Measurements from ENCODE around the gene CAPS2.
"Not testable (repeated sequence)": the region's sequence is repeated elsewhere in the genome, so short reads cannot be mapped to it uniquely, and the experiment has no call there.

CAPS2 gene

DNA sequence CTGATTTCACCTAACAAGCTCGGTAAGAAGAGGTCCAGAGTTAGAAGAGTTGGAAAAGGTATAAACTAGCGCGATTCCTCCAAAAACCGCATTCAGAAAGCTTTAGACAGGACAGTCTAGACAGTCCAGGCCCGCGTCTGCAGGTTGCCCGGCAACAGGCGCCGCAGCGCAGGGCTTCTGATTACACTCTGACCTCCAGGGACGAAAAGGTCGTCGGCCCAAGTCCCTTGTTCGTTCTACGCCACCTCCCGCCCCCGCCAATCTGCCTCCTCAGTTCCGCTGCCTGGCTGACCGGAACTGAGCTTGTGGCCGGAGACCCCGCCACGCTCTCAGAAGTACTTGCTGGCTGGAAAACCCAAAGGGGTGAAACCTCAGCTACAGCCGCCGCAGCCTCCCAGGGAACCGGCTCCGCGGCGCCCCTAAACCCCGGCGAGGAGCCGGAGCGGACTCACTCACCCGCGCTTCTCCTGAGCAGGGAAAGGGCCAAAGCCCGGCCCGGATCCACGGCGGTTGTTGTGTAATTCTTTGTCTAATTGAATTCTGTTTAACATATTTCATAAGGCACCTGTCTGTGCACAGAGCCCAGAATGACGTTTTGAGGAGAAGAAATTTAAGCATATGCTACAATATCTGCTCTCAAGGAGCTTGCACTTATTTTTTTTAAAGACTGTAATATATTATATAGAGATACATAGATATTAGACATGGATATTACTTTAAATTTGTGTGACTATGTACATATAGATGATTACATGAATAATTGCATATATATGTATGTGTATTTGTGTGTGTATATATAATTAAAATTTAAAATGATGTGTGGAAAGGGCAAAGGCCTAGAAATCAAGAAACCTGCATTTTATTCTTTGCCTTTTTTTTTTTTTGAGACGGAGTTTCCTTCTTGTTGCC, at the start of gene CAPS2:
CAPS2 (minus strand) TSS at position 407 of the 909 bp plus-strand sequence. CDS start 3,826 bp downstream, outside the sequence.
- peak; percentile 1 to 19 for DNase-seq (ENCODE audit: low read depth in 2 of 2)

DNA sequence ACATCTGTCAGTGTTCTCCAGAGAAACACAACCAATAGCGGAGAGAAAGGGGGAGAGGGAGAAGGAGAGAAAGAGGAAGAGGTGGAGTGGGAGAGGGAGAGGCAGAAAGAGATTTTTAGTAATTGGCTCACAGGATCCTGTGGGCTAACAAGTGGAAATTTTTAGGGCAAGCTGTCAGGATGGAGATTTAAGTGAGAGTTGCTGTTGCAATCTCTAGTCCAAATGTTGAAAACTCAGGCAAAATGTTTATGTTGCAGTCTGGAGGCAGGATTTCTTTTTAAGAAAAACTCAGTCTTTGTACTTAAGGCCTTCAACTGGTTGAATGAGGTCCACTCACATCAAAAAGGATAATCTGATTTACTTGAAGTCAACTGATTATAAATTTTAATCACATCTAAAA, 48.2 kb upstream of the CAPS2 start:
- no peak for DNase-seq (ENCODE audit: low read depth in 2 of 2)

DNA sequence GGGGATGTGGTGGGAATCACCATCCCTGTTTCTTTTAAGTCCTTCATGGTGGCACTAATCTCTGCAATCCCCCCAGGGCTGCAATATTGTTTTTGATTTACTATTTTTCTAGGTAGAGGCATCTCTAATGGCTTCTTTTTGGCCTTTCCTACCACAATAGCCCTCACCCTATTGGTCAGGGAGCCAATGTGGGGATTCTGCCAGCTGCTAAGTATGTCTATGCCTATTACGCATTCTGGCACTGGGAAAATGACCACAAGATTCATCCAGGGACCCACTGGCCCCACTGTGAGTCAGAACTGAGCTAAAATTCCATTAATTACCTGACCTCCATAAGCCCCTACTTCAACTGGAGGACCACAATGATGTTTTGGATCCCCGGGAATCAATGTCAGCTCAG, 44.8 kb upstream of the CAPS2 start:
- no peak for DNase-seq (ENCODE audit: low read depth in 2 of 2)

DNA sequence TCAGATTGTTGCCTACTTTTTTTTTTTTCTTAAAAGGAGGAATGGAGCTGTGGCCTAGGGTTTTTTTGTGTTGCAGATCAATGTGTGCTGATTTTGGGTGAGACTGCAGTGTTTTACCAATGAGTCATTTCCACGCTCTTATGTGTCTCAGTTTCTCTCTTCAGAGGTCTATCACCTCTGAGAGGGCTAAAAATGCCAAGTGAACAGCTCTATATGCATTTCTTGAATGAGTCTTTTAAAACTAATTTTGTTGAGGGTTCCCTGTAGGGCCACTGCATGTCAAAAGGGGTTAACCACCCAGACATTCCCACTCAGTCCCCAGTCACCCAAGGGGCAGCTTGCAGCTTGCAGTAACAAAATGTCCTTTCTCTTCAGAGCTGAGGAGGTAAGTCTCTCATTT, 36.5 kb upstream of the CAPS2 start:
- DNase-seq (ENCODE audit: low read depth in 2 of 2), result no peak

DNA sequence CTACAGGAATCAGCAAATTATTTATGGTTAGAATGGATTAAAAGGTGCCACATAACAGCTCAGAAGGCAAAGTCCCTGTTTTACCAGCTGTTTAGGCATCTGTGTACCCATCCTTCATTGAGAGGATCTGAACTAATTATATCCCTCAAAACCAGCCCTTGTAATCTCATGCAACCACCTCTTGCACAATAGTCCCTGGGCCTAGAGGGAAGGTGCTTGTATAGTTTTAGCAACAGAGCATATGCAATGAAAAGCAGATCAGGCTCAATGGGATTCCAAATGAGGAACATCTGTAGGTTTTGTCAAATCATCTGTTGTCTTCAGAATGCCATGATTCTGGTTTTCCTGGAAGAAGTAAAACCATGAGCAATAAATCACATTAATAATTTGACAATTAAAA, 34.8 kb upstream of the CAPS2 start:
- no peak for DNase-seq (ENCODE audit: low read depth in 2 of 2)

DNA sequence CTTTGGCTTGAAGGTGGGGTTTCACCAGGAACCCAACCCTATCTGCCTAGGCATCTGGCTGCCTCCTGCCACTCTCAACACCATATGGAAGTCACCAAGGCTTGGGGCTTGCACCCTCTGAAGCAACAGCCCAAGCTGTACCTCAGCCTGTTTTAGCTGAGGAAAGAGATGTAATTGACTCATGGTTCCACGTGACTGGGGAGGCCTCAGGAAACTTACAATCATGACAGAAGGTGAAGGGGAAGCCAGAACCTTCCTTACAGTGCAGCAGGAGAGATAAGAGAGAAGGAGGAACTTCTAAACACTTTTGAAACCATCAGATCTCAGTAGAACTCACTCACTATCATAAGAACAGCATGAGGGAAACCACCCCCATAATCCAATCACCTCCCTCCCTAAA, 31.3 kb upstream of the CAPS2 start:
- no peak for DNase-seq (ENCODE audit: low read depth in 2 of 2)

DNA sequence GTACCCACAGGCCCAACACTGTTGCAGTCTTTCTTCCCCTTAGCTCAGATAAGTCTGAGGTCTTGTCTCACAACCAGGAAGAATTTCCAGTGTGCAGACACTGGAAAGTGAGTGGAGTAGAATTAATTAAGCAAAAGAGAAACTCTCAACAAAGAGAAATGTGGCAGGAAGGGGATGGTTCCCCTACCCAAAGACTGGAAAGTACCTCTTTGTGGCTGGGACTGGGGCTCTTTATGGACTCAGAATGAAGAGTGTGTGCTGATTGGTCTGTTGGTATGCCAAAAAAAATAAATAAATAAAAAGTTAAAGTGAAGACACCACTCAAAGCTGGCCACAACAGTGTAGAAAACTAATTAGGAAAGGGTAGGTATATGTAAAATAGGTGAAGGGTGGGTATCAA, 30.8 kb upstream of the CAPS2 start:
- no peak for DNase-seq (ENCODE audit: low read depth in 2 of 2)

DNA sequence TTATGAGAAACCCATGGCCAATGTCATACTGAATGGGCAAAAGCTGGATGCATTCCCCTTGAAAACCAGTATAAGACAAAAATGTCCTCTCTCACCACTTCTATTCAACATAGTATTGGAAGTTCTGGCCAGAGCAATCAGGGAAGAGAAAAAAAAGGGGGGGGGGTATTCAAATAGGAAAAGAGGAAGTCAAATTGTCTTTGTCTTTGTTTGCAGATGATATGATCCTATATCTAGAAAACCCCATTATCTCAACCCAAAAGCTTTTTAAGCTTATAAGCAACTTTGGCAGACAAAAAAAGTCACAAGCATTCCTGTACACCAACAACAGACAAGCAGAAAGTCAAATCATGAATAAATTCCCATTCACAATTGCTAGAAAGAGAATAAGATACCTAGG, 23.9 kb upstream of the CAPS2 start:
- no peak for DNase-seq (ENCODE audit: low read depth in 2 of 2)

DNA sequence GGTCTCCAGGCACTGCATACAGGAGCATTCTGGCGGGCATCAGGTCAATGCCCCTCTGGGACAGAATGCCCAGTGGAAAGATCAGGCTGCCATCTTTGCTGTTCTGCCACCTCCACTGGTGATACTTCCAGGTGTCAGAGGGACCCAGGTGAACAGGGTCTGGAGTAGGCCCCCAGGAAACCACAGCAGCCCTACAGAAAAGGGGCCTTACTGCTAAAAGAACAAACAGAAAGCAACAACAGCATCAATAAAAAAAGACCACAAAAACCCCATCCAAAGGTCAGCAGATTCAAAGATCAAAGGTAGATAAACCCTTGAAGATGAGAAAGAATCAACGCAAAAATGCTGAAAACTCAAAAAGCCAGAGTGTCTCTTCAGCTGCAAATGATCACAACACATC, 20.3 kb upstream of the CAPS2 start:
- DNase-seq (ENCODE audit: low read depth in 2 of 2), result no peak

DNA sequence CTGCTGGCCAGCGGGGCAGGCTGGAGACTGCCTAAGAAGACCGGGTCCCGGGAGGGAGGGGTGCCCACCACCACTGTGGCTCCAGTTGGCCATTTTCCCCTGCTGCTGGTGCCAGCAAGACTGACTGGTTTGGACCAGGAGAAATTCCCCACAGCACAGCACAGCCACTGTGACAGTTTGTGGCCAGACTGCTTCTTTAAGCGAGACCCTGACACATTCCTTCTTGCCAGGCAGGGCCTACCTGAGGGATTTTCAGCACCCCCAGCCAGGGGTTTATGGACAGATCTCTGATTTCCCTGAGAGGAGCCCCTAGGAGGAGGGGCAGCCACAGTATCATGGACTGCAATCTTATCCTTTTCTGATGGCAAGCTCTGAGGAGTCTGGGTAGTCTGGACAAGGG, 19.8 kb upstream of the CAPS2 start:
- no peak for DNase-seq (ENCODE audit: low read depth in 2 of 2)

DNA sequence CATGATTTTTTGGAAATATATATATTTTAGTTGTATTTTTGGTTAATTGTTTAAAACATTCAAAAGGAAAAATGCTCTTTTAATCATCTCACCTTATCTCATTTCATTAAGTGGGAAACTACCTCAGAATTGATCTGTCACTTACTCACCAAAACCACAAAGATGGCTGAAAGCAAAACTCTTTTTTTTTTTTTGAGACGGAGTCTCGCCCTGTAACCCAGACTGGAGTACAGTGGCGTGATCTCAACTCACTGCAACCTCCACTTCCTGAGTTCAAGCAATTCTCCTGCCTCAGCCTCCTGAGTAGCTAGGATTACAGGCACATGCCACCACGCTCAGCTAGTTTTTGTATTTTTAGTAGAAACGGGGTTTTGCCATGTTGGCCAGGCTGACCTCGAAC, 16.1 kb upstream of the CAPS2 start:
- not testable (repeated sequence) for DNase-seq (ENCODE audit: low read depth in 2 of 2)

DNA sequence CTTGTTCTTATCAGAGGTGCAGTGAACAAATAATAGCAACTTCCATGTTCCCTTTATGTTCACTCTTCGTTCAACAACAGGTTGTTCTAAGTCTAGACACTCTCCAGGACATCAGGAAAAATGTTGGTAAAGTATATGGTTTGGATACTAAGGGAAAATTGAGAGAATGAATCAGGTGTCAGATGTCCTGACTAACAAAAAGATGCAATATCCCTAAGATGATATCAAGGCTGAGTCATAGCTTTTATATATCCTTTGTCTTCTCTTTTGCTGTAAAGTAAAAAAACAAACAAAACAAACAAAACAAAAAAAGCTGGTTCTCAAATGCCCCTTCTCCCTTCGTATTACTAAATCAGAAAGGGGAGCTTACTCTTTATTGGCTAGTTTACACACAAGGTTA, 15.4 kb upstream of the CAPS2 start:
- no peak for DNase-seq (ENCODE audit: low read depth in 2 of 2)

DNA sequence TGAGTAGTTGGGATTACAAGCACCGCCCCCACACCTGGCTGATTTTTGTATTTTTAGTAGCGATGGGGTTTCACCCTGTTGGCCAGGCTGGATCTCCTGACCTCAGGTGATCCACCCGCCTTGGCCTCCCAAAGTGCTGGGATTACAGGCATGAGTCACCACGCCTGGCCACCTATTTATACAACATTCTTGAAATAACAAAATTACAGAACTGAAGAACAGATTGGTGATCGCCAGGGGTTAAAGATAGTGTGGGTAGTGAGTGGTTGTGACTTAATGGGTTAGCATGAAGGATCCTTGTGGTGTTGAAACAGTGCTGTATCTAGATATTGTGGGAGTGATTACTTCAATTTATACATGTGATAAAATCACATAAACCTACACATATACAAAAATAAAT, 11.7 kb upstream of the CAPS2 start:
- DNase-seq (ENCODE audit: low read depth in 2 of 2), result no peak

DNA sequence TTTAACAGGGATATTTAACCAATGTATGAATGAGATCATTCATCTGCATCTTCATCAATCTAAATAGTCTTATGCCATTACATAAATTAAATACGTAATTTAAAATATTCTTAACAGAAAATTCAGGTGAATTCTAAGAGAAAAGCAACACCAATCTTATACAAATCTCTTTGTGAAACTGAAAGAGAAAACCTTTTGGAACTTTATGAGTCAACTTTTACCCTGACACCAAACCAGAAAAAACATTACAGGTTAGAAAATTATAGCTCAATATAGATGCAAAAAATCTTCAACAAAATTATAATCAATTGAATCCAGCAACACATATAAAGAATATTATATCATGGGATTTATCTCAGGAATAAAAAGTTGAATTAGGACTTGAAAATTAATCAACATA, 7.8 kb upstream of the CAPS2 start:
- DNase-seq (ENCODE audit: low read depth in 2 of 2), result no peak

DNA sequence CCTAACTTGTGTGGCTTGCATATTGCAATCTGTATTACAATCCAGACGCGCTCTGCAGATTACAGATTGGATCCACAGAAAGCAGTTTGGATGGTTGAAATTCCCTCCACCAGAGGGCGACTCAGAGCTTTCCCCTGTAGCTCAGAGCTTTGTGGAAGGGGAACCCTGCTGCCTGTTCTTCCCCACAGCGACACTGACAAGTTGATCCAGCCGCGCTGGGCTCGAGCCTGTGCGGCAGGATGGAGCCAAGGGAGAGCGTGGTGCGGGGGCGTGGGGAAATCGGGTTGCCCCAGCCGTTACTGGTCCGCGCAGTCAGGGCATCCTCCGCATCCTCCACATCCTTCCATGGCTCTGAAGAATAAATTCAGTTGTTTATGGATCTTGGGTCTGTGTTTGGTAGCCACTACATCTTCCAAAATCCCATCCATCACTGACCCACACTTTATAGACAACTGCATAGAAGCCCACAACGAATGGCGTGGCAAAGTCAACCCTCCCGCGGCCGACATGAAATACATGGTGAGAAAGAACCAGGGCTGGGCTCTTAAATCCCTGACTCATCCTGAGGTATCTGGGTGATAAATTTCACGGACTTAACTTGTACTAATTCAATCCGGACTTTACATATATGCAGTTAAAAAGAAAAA, 4.4 kb upstream of the CAPS2 start, which contains the start of gene GLIPR1L1:
GLIPR1L1 (plus strand) TSS at position 287 of the 647 bp plus-strand sequence; CDS start at position 346, 59 bp downstream.
- peak; percentile 67 for DNase-seq (ENCODE audit: low read depth in 2 of 2)

DNA sequence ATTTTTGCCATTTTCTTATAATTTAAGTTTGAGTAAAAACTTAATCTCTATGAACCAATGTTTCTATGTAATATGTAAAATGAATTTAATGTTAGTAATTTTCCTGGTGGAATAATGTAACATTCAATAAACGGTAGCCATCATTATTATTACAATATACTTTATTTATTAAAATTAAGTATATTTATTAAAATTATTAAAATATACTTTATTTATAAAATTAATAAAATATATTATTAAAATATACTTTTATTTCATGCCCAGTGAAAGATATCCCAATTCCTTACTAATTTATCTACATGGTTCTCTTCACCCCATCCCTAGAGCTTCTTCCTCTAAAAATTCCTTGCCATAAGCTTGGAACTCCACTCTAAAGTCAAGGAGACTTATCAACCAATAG, 2.5 kb downstream of the CAPS2 start:
- no peak for DNase-seq (ENCODE audit: low read depth in 2 of 2)

DNA sequence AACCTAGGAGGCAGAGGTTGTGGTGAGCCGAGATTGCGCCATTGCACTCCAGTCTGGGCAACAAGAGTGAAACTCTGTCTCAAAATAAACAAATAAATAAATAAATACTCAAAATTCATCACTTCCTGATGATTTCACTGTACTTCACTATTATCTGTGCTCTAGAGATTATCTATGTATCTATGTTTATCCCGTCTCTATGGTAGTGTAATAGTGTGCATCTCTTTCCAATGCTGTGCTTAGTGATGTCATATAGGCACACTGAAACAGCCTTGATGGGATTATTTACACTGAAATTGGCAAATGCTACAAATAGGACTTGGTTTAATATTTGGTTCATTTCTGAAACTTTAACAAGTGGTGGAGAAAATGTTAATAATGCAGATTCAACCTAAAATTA, 6.5 kb downstream of the CAPS2 start:
- no peak for DNase-seq (ENCODE audit: low read depth in 2 of 2)

DNA sequence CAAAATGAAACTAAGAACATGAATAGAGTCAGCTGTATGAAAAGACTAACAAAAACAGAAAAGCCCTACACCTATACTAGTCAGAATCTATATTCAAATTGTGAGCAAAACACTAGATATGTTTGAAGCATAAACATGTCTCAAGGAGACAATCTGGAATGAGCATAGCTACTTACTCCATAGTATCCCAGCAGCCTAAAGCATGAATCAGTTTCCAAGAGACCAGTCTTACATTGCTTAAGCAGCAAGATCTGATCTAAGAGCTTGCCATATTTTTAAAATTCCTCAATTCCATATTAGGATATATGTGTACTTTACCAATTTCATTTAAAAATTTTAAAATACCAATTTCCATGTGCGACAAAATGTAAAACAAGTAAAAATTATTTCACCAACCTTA, 7.7 kb downstream of the CAPS2 start:
- no peak for DNase-seq (ENCODE audit: low read depth in 2 of 2)

DNA sequence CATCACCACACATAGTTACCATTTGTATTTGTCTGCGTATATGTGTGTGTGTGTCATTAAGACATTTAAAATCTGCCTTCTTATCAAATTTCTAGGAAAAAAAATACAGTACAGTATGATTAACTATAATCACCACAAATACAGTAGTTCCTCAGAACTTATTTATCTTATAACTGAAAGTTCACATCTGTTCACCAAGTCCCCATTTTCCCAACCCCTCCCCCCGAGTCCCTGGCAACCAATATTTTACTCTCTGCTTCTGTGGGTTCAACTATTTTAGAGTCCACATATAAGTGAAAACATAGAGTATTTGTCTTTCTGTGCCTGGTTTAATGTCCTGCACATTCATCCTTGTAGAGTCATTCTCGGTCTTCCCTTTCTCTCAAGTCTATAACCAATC, 12.3 kb downstream of the CAPS2 start:
- DNase-seq (ENCODE audit: low read depth in 2 of 2), result no peak

DNA sequence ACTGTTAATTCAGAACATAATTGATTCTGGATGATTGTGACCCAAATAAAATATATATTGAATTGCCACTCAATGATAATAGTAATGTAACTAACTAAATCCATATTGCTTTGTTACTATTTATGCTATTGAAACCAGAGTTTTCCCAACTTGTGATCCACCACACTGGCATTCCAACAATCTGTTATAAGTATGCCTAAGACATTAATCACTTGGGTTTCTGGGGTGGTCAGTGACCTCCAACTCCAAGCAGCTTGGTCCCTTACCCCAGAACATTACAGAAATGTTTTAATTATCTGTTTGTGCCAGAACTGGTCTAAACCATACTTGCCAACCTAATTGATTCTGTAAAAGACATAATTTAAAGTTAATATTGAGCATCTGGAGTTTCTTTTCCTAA, 14.6 kb downstream of the CAPS2 start:
- no peak for DNase-seq (ENCODE audit: low read depth in 2 of 2)

DNA sequence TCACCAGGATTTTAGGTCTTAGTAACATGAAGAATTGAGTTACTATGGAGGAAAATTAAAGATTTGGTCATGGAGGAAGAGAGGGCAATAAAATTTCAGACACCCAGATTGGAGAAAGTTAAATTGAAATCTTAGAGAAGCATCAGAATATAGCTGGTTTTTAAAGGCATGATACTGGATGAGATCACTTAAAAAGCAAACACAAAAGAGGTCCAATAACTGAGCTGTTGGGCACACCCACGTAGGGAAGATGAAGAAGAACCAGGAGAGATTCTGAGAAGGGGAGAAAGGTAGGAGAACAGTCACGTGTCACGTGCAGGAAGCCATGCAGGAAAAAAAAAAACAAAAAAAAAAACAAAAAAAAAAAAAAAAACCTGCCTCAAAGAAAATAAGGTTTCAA, 18.8 kb downstream of the CAPS2 start:
- DNase-seq (ENCODE audit: low read depth in 2 of 2), result no peak

DNA sequence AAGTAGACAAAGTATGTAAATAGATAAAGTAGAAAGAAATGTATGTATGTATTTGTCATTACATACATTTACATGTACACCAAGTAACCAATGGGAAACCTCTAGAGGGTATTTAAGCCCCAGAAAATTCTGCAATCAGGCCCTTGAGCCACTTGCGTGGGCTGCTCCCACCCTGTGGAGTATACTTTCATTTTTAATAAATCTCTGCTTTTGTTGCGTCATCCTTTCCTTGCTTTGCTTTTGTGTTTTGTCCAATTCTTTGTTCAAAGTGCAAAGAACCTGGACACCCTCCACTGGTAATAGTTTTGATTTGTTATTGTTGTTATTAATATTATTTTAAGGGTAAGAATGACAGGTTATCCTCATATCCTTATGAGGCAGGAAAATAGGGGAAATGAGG, 21.8 kb downstream of the CAPS2 start:
- no peak for DNase-seq (ENCODE audit: low read depth in 2 of 2)

Measured in activated CD8-positive, alpha-beta memory T cell treated with anti-CD3 and anti-CD28 coated beads for 4 hours (primary cell).